HFF-Myc (cell line): ENCODE data around the gene SLC11A2.

ENCODE experiments used
- DNase-seq: peaks from one replicate; pipeline ENCODE4 v3.0.0-alpha.2; 2011; ENCODE audit warnings: low read depth; ENCODE audit errors: extremely low read depth
- H3K4me3 ChIP-seq: replicated peaks from 2 replicates; pipeline ENCODE4 v1.5.1; 2011; ENCODE audit warnings: low read depth, mild to moderate bottlenecking, control low read depth, low read length
- TF ChIP-seq, protein P1 (sequence below): IDR thresholded peaks from 2 replicates; pipeline ENCODE4 v1.5.1; 2012; ENCODE audit warnings: mild to moderate bottlenecking, low read depth, low read length, control low read depth; ENCODE audit errors: missing control alignments

The SLC11A2 gene

DNA sequence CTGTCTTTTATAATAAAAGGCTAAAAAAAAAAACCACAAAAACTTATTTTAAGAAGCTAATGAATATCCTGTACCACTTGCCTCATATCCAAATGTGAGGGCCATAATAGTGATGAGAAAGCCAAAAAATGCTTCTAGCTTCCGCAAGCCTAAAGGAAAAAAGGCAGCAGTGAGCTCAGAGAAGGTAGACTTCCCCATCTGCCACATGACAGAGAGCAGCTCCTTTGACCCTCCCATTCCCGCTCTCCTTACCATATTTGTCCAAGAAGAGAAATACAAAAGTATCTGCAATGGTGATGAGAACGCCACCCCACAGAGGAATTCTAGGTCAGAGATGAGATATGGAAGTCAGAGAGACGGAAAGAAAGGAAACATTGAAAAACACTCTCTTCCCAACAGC lies 27.1 kb downstream of the SLC11A2 start:
- H3K4me3 ChIP-seq = no peak overlapping the region
- TF ChIP-seq, protein P1, sequence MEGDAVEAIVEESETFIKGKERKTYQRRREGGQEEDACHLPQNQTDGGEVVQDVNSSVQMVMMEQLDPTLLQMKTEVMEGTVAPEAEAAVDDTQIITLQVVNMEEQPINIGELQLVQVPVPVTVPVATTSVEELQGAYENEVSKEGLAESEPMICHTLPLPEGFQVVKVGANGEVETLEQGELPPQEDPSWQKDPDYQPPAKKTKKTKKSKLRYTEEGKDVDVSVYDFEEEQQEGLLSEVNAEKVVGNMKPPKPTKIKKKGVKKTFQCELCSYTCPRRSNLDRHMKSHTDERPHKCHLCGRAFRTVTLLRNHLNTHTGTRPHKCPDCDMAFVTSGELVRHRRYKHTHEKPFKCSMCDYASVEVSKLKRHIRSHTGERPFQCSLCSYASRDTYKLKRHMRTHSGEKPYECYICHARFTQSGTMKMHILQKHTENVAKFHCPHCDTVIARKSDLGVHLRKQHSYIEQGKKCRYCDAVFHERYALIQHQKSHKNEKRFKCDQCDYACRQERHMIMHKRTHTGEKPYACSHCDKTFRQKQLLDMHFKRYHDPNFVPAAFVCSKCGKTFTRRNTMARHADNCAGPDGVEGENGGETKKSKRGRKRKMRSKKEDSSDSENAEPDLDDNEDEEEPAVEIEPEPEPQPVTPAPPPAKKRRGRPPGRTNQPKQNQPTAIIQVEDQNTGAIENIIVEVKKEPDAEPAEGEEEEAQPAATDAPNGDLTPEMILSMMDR = no peak
- no peak for DNase-seq

DNA sequence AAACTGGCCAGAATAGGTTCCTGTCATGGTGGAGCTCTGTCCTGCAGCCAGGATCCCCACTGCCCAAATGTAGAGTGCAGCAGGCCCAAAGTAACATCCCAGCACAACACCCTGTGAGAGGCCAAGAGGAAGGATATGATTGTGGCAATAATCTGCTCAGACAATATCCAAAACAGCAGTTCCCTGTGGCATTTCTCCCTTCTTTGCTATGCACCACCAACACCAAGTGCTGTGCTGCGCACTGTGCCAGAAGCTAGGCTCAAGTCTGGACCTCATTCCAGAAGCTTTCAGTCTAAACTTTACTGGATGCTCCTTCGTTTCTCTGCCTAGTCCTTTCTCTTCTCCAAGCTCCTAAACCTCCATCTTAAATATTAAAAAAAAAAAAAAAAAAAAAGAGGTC lies 33.4 kb downstream of the SLC11A2 start:
- TF ChIP-seq, protein P1 = no peak
- DNase-seq = no peak
- no peak overlapping the region for H3K4me3 ChIP-seq

DNA sequence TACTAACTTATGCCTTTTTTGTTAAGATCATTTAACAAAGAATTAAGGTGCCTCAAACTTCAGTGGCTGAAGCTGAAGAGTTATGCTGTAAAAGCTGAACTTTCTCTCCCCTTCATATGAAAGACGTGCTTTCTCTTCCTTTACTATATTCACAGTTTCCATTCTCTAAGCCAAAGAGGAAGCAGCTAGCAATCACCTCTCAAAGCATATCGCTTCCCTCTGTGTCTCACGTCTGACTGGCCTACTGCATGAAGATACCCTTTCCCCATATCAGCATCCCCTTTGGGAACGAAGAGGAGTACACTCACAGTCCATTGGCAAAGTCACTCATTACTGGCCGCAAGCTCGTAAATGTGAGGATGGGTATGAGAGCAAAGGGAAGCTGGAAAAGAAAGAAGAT lies 34.9 kb downstream of the SLC11A2 start:
- H3K4me3 ChIP-seq = no peak overlapping the region
- TF ChIP-seq, protein P1 = no peak
- no peak for DNase-seq

DNA sequence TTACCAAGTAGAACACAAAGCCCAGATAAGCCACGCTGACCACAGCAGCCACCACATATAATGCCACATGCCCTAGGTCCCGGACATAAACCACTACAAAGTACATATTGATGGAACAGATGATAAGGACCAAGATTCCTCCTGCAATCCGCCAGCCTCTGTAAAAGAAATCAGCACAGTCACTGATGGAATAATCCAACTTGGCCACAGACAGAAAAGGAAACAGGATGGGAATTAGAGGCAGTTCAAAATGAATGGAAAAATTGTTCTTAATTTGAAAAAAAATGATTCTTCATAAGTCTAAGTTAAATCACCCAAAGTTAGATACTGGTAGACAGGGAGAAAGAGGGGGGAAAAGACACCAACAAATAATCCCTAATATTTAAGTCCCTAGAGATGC lies 35.4 kb downstream of the SLC11A2 start:
- no peak overlapping the region for H3K4me3 ChIP-seq
- DNase-seq = no peak
- TF ChIP-seq, protein P1 = no peak

DNA sequence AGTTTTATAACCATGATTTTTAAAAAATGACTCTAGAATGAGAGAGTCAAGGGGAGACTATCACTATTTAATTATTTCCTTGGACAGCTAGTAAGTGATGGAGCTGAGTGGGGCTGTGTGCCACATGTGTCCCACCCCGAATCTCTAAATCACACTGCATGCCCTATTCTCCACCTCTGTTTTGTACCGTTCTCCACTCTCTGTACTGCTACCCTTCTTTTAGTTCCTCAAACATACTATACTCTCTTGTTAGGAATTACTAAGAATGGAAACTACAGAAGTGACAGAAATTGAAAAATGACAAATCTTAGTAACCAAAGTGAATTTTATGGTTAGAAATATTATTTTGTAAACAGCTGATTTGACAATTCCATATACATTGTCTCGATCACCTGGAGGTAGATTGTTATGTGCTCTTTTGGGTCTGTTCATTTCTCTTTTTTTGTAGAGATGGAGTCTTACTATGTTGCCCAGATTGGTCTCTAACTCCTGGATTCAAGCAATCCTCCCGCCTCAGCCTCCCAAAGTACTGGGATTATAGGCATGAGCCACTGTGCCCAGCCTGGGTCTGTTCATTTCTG lies 35.9 kb downstream of the SLC11A2 start:
- no peak for DNase-seq
- TF ChIP-seq, protein P1 = no peak

DNA sequence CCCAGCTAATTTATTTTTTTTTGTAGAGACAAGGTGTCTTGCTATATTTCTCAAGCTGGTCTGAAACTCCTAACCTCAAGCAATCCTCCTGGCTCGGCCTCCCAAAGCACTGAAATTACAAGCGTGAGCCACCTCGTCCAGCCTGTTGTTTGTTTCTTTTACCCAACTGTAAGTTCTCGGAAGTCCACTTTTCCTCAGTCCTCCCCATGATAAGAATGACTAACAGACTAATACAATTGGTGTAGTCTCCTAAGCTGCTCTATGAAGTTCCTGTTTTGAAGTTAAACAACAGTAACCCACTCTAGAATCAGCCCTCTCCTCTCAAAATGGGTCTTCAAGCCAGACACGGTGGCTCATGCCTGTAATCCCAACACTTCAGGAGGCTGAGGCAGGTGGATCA lies 37.3 kb downstream of the SLC11A2 start:
- no peak for DNase-seq
- TF ChIP-seq, protein P1 = no peak
- no peak overlapping the region for H3K4me3 ChIP-seq

More for the DNA sequence above, 35.9 kb downstream of the SLC11A2 start:
- H3K4me3 ChIP-seq = no peak overlapping the region

DNA sequence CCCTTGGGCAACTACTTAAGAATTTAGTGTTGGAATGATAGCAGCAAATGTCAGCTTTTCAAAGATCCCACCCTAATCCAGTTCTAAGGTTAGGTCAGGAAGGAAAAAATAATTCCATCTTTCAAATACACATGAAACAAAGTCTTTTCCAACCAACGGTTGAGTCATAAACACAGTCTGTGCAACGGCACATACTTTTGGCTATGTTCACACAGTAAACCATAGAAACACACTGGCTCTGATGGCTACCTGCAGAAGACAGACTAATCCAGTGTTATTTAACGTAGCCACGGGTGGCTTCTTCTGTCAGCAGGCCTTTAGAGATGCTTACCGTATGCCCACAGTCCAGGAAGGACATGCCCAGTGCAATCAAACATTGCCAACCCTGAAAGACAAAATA lies 38.1 kb downstream of the SLC11A2 start:
- no peak for DNase-seq
- no peak overlapping the region for H3K4me3 ChIP-seq
- TF ChIP-seq, protein P1 = no peak
